Measurements from ENCODE around the gene AFG3L2.

AFG3L2 gene

DNA sequence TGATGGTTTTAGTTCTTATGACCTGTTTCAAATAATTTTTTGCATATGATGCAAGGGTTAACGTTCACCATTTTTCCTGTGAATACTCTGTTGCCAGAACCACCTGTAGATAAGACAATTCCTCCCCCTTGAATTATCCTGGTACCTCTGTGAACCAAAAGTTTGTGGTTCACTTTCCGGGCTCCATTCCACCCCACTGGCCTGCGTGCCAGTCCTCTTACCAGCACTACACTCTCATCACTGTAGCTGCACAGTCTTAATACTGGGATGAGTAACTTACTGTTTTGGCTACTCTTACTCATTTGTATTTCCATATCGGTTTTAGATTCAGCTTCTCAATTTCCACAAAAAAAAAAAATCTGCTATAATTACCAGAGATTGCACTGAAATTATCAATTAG lies 34.4 kb downstream of the AFG3L2 start:
- Histone ChIP-seq H3K27me3 (no peaks in the 10 kb centered on the region), H3K4me3 (ENCODE audit: low read depth, low read length) (no peak overlapping the region), H3K4me1 (no peaks in the 10 kb centered on the region), H3K9me3 (no peaks in the 10 kb centered on the region), H3K36me3 (peaks cover 10% of the 10 kb centered on the region)
- DNase-seq = no peak
- TF ChIP-seq, protein P1, sequence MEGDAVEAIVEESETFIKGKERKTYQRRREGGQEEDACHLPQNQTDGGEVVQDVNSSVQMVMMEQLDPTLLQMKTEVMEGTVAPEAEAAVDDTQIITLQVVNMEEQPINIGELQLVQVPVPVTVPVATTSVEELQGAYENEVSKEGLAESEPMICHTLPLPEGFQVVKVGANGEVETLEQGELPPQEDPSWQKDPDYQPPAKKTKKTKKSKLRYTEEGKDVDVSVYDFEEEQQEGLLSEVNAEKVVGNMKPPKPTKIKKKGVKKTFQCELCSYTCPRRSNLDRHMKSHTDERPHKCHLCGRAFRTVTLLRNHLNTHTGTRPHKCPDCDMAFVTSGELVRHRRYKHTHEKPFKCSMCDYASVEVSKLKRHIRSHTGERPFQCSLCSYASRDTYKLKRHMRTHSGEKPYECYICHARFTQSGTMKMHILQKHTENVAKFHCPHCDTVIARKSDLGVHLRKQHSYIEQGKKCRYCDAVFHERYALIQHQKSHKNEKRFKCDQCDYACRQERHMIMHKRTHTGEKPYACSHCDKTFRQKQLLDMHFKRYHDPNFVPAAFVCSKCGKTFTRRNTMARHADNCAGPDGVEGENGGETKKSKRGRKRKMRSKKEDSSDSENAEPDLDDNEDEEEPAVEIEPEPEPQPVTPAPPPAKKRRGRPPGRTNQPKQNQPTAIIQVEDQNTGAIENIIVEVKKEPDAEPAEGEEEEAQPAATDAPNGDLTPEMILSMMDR (IDR thresholded peaks at IDR 0.05; ENCODE audit: low read depth, low read length) = no peak

DNA sequence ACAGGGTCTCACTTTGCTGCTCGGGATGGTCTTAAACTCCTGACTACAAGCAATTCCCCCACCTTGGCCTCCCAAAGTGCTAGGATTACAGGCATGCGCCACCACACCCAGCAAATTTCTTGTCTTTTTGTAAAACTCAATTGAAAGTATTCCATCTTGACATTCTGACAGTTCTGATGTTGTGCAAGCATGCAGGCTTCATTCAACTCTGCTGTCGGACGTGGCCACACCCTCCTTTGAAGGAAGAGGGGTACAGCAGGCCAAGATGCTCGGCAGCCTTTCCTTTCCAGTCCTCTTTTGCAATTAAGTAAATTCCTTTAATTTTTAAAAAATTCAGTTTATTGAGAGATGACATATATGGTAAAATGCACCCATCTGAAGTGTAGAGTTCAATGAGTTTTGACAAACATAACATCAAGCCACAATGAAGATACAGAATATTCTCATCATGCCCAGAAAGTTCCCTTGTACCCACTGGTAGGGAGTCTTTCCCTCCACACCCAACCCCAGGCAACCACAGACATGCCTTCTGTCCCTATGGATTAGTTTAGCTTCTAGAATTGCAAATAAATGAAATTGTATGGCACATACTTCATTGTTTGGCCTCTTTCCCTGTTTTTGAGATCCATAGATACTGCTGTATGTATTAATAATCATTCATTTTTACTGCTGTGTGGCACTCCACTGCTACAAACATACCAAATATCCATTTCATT lies 35.9 kb downstream of the AFG3L2 start:
- Histone ChIP-seq H3K4me3 (ENCODE audit: low read depth, low read length) (no peak overlapping the region), H3K9me3 (no peaks in the 10 kb centered on the region), H3K36me3 (peaks cover 10% of the 10 kb centered on the region), H3K27me3 (no peaks in the 10 kb centered on the region), H3K4me1 (no peaks in the 10 kb centered on the region)
- TF ChIP-seq, protein P1 (IDR thresholded peaks at IDR 0.05; ENCODE audit: low read depth, low read length) = no peak
- DNase-seq = no peak

DNA sequence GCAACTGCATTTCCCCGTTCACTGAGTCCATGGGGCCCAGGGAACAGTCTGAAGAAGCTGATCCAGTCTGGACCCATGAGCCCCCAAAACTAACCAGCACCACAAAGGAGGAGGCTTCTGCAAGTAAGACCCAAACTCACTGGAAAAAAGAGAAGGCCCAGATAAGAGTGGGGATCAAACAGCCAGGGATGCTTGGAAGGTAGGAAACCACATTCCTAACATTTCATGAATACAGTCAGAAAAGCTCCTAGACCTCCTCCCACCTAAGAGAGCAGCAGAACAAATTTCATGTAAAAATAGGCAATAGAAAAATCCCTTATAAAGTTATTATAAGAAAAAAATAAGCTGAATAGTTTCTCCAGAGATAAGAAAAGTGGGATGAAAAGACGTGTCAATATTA lies 38.6 kb downstream of the AFG3L2 start:
- Histone ChIP-seq H3K36me3 (peaks cover 7% of the 10 kb centered on the region; the same call in 1 of the 2 replicates), H3K9me3 (no peaks in the 10 kb centered on the region), H3K4me1 (no peaks in the 10 kb centered on the region), H3K27me3 (no peaks in the 10 kb centered on the region), H3K4me3 (ENCODE audit: low read depth, low read length) (no peak overlapping the region)
- TF ChIP-seq, protein P1 (IDR thresholded peaks at IDR 0.05; ENCODE audit: low read depth, low read length) = no peak
- DNase-seq = no peak

DNA sequence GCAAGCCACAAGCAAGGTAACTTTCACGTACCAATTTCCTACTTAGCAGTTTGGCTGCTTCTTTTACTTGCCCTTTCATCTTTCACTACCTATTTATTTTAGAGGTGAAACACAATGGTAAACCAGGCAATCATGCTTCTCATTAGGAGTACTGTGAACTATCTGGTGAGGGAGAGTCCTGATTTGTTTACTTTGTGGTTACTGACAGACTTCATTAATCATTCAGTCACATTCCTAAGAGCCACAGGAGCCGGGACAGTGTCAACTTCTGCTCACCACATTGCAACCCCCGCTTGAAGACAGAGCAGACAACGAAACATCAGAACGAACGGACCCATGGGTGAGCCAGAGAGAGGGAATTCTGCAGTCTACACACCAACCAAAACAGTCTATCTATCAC lies 40.1 kb downstream of the AFG3L2 start:
- Histone ChIP-seq H3K4me3 (ENCODE audit: low read depth, low read length) (no peak overlapping the region), H3K27me3 (no peaks in the 10 kb centered on the region), H3K9me3 (no peaks in the 10 kb centered on the region), H3K4me1 (no peaks in the 10 kb centered on the region), H3K36me3 (peaks cover 7% of the 10 kb centered on the region; the same call in 1 of the 2 replicates)
- no peak for DNase-seq
- TF ChIP-seq, protein P1 (IDR thresholded peaks at IDR 0.05; ENCODE audit: low read depth, low read length) = no peak

DNA sequence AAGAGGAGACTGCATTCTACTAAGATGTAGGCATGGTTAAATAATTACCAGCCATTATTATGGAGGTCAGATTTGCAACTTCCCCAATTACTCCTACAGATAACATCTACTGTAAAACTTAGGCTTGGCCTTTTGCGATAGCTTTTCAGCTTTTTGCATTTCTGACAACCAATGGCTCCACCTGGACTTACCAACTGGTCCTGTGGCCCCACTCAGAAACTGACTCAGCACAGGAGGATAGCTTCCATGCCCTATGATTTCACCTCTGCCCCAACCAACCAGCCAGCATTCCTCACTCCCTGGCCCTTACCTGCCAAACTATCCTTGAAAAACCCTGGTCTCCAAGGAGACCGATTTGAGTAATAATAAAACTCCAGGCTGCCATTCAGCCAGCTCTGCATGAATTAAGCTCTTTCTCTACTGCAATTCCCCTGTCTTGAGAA lies 40.8 kb downstream of the AFG3L2 start:
- Histone ChIP-seq H3K4me3 (ENCODE audit: low read depth, low read length) (no peak overlapping the region), H3K4me1 (no peaks in the 10 kb centered on the region), H3K9me3 (no peaks in the 10 kb centered on the region), H3K27me3 (no peaks in the 10 kb centered on the region), H3K36me3 (peaks cover 7% of the 10 kb centered on the region; the same call in 1 of the 2 replicates)
- no peak for DNase-seq
- TF ChIP-seq, protein P1 (IDR thresholded peaks at IDR 0.05; ENCODE audit: low read depth, low read length) = no peak

DNA sequence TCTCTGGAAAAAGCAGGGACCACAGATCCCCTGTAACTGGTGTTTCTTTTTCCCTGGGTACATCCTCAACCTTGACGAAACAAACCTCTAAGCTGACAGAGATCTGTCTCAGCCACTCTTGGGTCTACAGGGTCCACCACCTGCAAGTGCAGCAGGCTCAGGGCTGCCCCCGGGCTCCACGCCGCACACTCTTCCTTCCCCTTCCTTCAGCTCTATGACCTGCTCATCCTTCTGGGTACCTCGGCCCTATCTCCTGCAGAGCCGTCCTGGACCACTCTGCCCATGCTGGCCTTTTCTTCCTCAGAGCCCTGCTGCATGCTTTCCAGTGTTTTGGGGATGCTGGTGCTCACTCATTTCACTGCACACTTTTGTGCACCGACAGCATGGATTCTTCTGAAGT lies 41.5 kb downstream of the AFG3L2 start:
- TF ChIP-seq, protein P1 (IDR thresholded peaks at IDR 0.05; ENCODE audit: low read depth, low read length) = no peak
- Histone ChIP-seq H3K4me3 (ENCODE audit: low read depth, low read length) (no peak overlapping the region), H3K27me3 (no peaks in the 10 kb centered on the region), H3K9me3 (no peaks in the 10 kb centered on the region), H3K4me1 (no peaks in the 10 kb centered on the region), H3K36me3 (peaks cover 7% of the 10 kb centered on the region; the same call in 1 of the 2 replicates)
- no peak for DNase-seq

Data from BE2C (cell line).